Measurements from ENCODE around the gene SAMD4B.
"Not testable (repeated sequence)": the region's sequence is repeated elsewhere in the genome, so short reads cannot be mapped to it uniquely, and the experiment has no call there.

SAMD4B gene

GRCh38 chr19:39333507-39333906, 8.7 kb upstream of the SAMD4B start:
- no peak for TF ChIP-seq CTCF (IDR thresholded peaks at IDR 0.05; ENCODE audit: extremely low read depth, insufficient read depth, missing control alignments)
- DNase-seq (ENCODE audit: low spot score): no peak
- in situ Hi-C loops (cut with MboI; ENCODE audit: low pct_unique_long_range_greater_than_20kb, low sequenced_read_pairs, unreplicated experiment): loop anchor here (10.0 kb wide), 1 partner anchor 209 kb away; the partner anchor contains the start of gene PAK4

GRCh38 chr19:39334444-39334976, 7.7 kb upstream of the SAMD4B start:
- in situ Hi-C loops (cut with MboI; ENCODE audit: low pct_unique_long_range_greater_than_20kb, low sequenced_read_pairs, unreplicated experiment): loop anchor here (10.0 kb wide), 1 partner anchor 210 kb away; the partner anchor contains the start of gene PAK4
- DNase-seq (ENCODE audit: low spot score): no peak
- TF ChIP-seq CTCF (IDR thresholded peaks at IDR 0.05; ENCODE audit: extremely low read depth, insufficient read depth, missing control alignments): no peak

- in situ Hi-C loops (cut with MboI; ENCODE audit: low pct_unique_long_range_greater_than_20kb, low sequenced_read_pairs, unreplicated experiment): loop anchor here (10.0 kb wide), 1 partner anchor 210 kb away; the partner anchor contains the start of gene PAK4
- DNase-seq (ENCODE audit: low spot score): no peak
Measured at GRCh38 chr19:39335168-39335548, 7.1 kb upstream of the SAMD4B start.

GRCh38 chr19:39336483-39336882, 5.7 kb upstream of the SAMD4B start:
- no peak for TF ChIP-seq CTCF (IDR thresholded peaks at IDR 0.05; ENCODE audit: extremely low read depth, insufficient read depth, missing control alignments)
- no peak for DNase-seq (ENCODE audit: low spot score)
- in situ Hi-C loops (cut with MboI; ENCODE audit: low pct_unique_long_range_greater_than_20kb, low sequenced_read_pairs, unreplicated experiment): loop anchor here (10.0 kb wide), 1 partner anchor 212 kb away; the partner anchor contains the start of gene PAK4

More at GRCh38 chr19:39335168-39335548, 7.1 kb upstream of the SAMD4B start:
- no peak for TF ChIP-seq CTCF (IDR thresholded peaks at IDR 0.05; ENCODE audit: extremely low read depth, insufficient read depth, missing control alignments)

GRCh38 chr19:39339674-39340073, 2.5 kb upstream of the SAMD4B start:
- TF ChIP-seq CTCF (IDR thresholded peaks at IDR 0.05; ENCODE audit: extremely low read depth, insufficient read depth, missing control alignments): no peak
- in situ Hi-C loops (cut with MboI; ENCODE audit: low pct_unique_long_range_greater_than_20kb, low sequenced_read_pairs, unreplicated experiment): loop anchor here (10.0 kb wide), 1 partner anchor 215 kb away; the partner anchor contains the start of gene PAK4
- no peak for DNase-seq (ENCODE audit: low spot score)

GRCh38 chr19:39340156-39340555, 2.1 kb upstream of the SAMD4B start:
- DNase-seq (ENCODE audit: low spot score); in situ Hi-C loops (cut with MboI; ENCODE audit: low pct_unique_long_range_greater_than_20kb, low sequenced_read_pairs, unreplicated experiment): not testable (repeated sequence)

- peak; percentile 51 for DNase-seq (ENCODE audit: low spot score)
- in situ Hi-C loops (cut with MboI; ENCODE audit: low pct_unique_long_range_greater_than_20kb, low sequenced_read_pairs, unreplicated experiment): no loop called here
- peak; percentile 10 for TF ChIP-seq CTCF (IDR thresholded peaks at IDR 0.05; ENCODE audit: extremely low read depth, insufficient read depth, missing control alignments)
Measured at GRCh38 chr19:39341129-39341718, 997 bp upstream of the SAMD4B start.

Measured in GM13977 (cell line).